ENCODE data around the gene KRTAP5-11. TPM values are rescaled to one million over a fixed set of nuclear protein-coding genes. Genes with fewer than 3 reads are reported as not detected.
"Not testable (repeated sequence)": the region's sequence is repeated elsewhere in the genome, so short reads cannot be mapped to it uniquely, and the experiment has no call there.

KRTAP5-11 gene
- total RNA-seq, 1 donor, result not detected

GRCh38 chr11:71613931-71614330 is 31.3 kb upstream of the KRTAP5-11 start:
- not testable (repeated sequence) for H3K27ac ChIP-seq (ENCODE audit: low read depth, low read length); H4K20me1 ChIP-seq (ENCODE audit: insufficient read depth, low read length); H3K79me2 ChIP-seq (ENCODE audit: insufficient read depth, low read length); H3K9me3 ChIP-seq (ENCODE audit: low read depth, low read length); DNase-seq (ENCODE audit: insufficient read length, low spot score, missing footprints); H2AFZ ChIP-seq (ENCODE audit: low read length); H3K36me3 ChIP-seq (ENCODE audit: insufficient read depth, low read length); H3K27me3 ChIP-seq (ENCODE audit: insufficient read depth, low read length); H3K4me2 ChIP-seq (ENCODE audit: insufficient read depth, low read length); H3K4me1 ChIP-seq (ENCODE audit: insufficient read depth, low read length); H3K4me3 ChIP-seq (ENCODE audit: insufficient read depth, low read length)

DNA sequence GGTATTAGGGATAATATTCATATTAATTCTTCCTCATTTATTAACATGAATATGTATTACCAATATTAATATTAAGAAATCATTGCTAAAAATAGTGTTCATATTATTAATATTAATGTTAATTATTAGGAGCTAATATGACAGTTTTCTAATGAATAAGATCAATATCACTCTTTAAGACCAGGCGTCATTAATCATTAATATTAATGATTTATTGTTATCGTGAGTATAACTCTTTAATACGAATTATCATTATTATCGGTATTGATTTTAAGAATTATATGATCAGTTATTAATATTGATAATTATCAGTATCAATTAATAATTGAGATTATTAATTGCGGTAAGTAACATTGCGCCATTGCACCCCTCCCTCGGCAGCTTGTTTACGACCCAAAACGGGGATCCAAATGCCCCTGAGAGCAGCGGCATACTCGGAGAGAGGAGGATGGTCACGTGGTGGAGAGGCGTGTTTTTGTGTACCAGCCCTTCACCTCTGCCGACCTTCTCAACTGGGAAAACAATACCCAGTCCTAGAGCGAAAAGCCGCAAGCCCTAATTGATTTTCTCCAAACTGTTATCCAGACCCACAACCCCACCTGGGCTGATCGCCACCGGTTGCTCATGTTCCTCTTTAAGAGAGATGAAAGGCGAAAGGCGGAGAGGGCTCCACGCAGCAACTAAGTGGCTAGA is 28.7 kb upstream of the KRTAP5-11 start:
- H2AFZ ChIP-seq (ENCODE audit: low read length); H3K36me3 ChIP-seq (ENCODE audit: insufficient read depth, low read length); H3K9me3 ChIP-seq (ENCODE audit: low read depth, low read length); H3K27me3 ChIP-seq (ENCODE audit: insufficient read depth, low read length); H3K4me3 ChIP-seq (ENCODE audit: insufficient read depth, low read length); H3K27ac ChIP-seq (ENCODE audit: low read depth, low read length); H4K20me1 ChIP-seq (ENCODE audit: insufficient read depth, low read length); H3K4me2 ChIP-seq (ENCODE audit: insufficient read depth, low read length); H3K4me1 ChIP-seq (ENCODE audit: insufficient read depth, low read length); DNase-seq (ENCODE audit: insufficient read length, low spot score, missing footprints); H3K79me2 ChIP-seq (ENCODE audit: insufficient read depth, low read length): not testable (repeated sequence)

DNA sequence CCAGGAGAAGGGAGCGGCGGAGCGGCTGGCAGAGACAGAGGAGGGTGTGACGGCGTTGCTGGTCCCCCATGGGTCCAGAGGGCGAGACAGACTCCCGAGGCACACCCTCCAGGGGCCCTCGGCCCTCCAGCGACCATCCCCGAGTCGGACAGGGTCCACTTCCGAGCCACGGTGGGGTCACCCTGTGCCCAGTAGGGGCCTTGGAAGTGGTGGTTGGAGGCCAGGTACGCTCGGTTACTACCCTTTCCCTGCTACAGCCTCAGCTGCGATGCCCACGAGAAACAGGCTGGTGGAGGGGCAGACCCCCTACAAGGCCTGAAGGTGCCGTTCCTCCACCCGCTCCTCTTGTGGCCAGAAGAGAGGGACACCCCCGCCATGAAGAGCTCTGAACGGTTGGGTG is 25.6 kb upstream of the KRTAP5-11 start:
- H3K36me3 ChIP-seq (ENCODE audit: insufficient read depth, low read length); H4K20me1 ChIP-seq (ENCODE audit: insufficient read depth, low read length); H3K4me2 ChIP-seq (ENCODE audit: insufficient read depth, low read length): not testable (repeated sequence)

DNA sequence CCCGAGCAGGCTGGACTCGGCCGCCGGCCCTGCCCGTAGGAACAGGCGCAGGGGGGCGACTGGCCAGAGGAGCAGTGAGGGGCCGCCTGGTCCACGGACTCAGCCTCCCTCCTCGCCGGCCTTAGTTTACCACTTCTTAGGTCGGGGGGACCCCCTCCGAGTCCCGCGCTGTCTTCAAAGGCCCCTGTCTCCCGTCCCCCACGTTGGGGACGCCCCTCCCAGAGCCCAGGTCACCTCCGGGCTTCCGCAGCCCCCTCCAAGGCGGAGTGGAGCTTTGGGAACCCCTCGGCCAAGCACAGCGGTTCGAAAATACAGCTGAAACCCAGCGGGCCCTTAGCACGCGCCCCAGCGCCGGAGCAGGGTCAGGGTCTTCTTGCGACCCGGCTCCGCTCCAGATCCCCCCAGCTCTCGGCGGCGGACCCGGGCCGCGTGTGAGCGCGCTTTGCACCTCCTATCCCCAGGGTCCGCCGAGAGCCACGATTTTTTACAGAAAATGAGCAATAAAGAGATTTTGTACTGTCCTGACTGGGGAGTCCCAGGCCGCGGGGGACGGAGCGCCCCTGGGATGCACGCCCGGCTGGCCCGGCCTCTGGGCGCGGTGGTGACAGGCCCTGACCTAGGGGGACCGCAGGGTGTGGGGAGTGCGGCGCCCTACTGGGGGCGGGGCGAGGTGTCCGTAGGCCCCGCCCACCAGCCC is 25.0 kb upstream of the KRTAP5-11 start:
- not testable (repeated sequence) for H3K79me2 ChIP-seq (ENCODE audit: insufficient read depth, low read length); H3K4me1 ChIP-seq (ENCODE audit: insufficient read depth, low read length); H3K27me3 ChIP-seq (ENCODE audit: insufficient read depth, low read length); H3K4me2 ChIP-seq (ENCODE audit: insufficient read depth, low read length); H4K20me1 ChIP-seq (ENCODE audit: insufficient read depth, low read length); H3K36me3 ChIP-seq (ENCODE audit: insufficient read depth, low read length); H3K4me3 ChIP-seq (ENCODE audit: insufficient read depth, low read length); H3K27ac ChIP-seq (ENCODE audit: low read depth, low read length); H2AFZ ChIP-seq (ENCODE audit: low read length); H3K9me3 ChIP-seq (ENCODE audit: low read depth, low read length)
- DNase-seq (ENCODE audit: insufficient read length, low spot score, missing footprints), result peak; percentile 58

More for the DNA sequence above, 25.6 kb upstream of the KRTAP5-11 start:
- H3K9me3 ChIP-seq (ENCODE audit: low read depth, low read length); H3K27me3 ChIP-seq (ENCODE audit: insufficient read depth, low read length); H2AFZ ChIP-seq (ENCODE audit: low read length); H3K27ac ChIP-seq (ENCODE audit: low read depth, low read length); H3K4me3 ChIP-seq (ENCODE audit: insufficient read depth, low read length); H3K4me1 ChIP-seq (ENCODE audit: insufficient read depth, low read length); H3K79me2 ChIP-seq (ENCODE audit: insufficient read depth, low read length); DNase-seq (ENCODE audit: insufficient read length, low spot score, missing footprints): not testable (repeated sequence)

- H3K9me3 ChIP-seq (ENCODE audit: low read depth, low read length); H3K4me3 ChIP-seq (ENCODE audit: insufficient read depth, low read length); H3K27ac ChIP-seq (ENCODE audit: low read depth, low read length); H4K20me1 ChIP-seq (ENCODE audit: insufficient read depth, low read length); H3K36me3 ChIP-seq (ENCODE audit: insufficient read depth, low read length); H3K79me2 ChIP-seq (ENCODE audit: insufficient read depth, low read length); H3K27me3 ChIP-seq (ENCODE audit: insufficient read depth, low read length); H3K4me2 ChIP-seq (ENCODE audit: insufficient read depth, low read length); H3K4me1 ChIP-seq (ENCODE audit: insufficient read depth, low read length); H2AFZ ChIP-seq (ENCODE audit: low read length): not testable (repeated sequence)
- peak; percentile 25 for DNase-seq (ENCODE audit: insufficient read length, low spot score, missing footprints)
Observed at GRCh38 chr11:71606853-71607519, 24.3 kb upstream of the KRTAP5-11 start.

DNA sequence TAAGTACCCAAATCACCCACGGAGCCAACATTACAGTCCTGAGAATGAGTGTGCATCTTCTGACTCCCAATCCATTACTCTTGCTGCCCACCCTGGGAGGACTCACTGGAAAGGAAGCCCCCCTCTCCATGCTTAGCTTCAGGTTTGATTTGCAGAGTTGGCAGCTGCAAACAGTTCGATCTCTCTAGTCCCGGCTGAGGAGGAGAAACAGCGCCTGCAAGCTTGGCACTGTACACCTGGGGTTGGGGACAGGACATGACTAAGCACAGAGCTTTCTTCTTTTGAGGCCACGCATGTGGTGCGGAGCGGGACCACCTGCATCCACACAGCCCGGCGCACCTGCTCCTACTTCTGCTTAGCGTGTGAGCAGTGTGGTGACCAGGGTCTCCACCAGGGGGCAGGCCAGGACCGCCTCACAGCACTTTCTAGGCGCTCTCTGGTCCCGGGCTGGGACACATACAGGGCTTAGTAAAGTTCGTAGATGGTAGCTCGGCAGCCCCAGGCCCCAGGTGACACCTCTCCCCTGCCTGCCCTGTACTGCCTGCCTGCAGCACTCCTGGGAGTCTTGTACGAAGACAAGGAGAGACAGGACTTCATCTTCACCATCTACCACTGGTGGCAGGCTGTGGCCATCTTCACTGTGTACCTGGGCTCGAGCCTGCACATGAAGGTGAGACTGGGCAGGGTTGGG is 22.3 kb upstream of the KRTAP5-11 start:
- not testable (repeated sequence) for H3K79me2 ChIP-seq (ENCODE audit: insufficient read depth, low read length); H3K27ac ChIP-seq (ENCODE audit: low read depth, low read length); H3K27me3 ChIP-seq (ENCODE audit: insufficient read depth, low read length); H3K36me3 ChIP-seq (ENCODE audit: insufficient read depth, low read length); H3K9me3 ChIP-seq (ENCODE audit: low read depth, low read length); H3K4me3 ChIP-seq (ENCODE audit: insufficient read depth, low read length); H3K4me2 ChIP-seq (ENCODE audit: insufficient read depth, low read length); H4K20me1 ChIP-seq (ENCODE audit: insufficient read depth, low read length); H3K4me1 ChIP-seq (ENCODE audit: insufficient read depth, low read length); H2AFZ ChIP-seq (ENCODE audit: low read length)
- TF ChIP-seq, protein P1, sequence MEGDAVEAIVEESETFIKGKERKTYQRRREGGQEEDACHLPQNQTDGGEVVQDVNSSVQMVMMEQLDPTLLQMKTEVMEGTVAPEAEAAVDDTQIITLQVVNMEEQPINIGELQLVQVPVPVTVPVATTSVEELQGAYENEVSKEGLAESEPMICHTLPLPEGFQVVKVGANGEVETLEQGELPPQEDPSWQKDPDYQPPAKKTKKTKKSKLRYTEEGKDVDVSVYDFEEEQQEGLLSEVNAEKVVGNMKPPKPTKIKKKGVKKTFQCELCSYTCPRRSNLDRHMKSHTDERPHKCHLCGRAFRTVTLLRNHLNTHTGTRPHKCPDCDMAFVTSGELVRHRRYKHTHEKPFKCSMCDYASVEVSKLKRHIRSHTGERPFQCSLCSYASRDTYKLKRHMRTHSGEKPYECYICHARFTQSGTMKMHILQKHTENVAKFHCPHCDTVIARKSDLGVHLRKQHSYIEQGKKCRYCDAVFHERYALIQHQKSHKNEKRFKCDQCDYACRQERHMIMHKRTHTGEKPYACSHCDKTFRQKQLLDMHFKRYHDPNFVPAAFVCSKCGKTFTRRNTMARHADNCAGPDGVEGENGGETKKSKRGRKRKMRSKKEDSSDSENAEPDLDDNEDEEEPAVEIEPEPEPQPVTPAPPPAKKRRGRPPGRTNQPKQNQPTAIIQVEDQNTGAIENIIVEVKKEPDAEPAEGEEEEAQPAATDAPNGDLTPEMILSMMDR (IDR thresholded peaks at IDR 0.05; ENCODE audit: extremely low read depth, low read depth, low read length), result peak; percentile 17
- peak; percentile 37 for DNase-seq (ENCODE audit: insufficient read length, low spot score, missing footprints)

GRCh38 chr11:71603221-71603620 is 20.5 kb upstream of the KRTAP5-11 start:
- H3K79me2 ChIP-seq (ENCODE audit: insufficient read depth, low read length); H3K9me3 ChIP-seq (ENCODE audit: low read depth, low read length); H3K4me2 ChIP-seq (ENCODE audit: insufficient read depth, low read length); H3K4me3 ChIP-seq (ENCODE audit: insufficient read depth, low read length); H3K36me3 ChIP-seq (ENCODE audit: insufficient read depth, low read length); H2AFZ ChIP-seq (ENCODE audit: low read length); H3K27ac ChIP-seq (ENCODE audit: low read depth, low read length); H3K27me3 ChIP-seq (ENCODE audit: insufficient read depth, low read length); H4K20me1 ChIP-seq (ENCODE audit: insufficient read depth, low read length); H3K4me1 ChIP-seq (ENCODE audit: insufficient read depth, low read length): not testable (repeated sequence)
- DNase-seq (ENCODE audit: insufficient read length, low spot score, missing footprints), result peak; percentile 31

DNA sequence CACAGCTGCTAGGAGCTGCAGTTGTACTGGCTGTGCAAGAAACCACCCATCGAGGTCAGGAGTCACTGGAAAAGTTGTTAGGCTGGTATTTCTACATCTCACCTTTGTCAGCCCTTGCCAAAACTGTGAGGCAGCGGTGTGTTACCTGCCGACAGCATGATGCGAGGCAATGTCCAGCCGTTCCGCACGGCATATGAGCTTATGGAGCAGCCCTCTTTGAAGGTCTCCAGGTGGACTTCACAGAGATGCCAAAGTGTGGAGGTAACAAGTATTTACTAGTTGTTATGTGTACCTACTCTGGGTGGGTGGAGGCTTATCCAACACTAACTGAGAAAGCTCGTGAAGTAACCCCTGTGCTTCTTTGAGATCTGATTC is 6.9 kb upstream of the KRTAP5-11 start:
- not testable (repeated sequence) for H3K4me3 ChIP-seq (ENCODE audit: insufficient read depth, low read length); H3K27me3 ChIP-seq (ENCODE audit: insufficient read depth, low read length); H3K27ac ChIP-seq (ENCODE audit: low read depth, low read length); DNase-seq (ENCODE audit: insufficient read length, low spot score, missing footprints); H2AFZ ChIP-seq (ENCODE audit: low read length); H3K9me3 ChIP-seq (ENCODE audit: low read depth, low read length); H3K4me1 ChIP-seq (ENCODE audit: insufficient read depth, low read length); H4K20me1 ChIP-seq (ENCODE audit: insufficient read depth, low read length); H3K79me2 ChIP-seq (ENCODE audit: insufficient read depth, low read length); H3K36me3 ChIP-seq (ENCODE audit: insufficient read depth, low read length); H3K4me2 ChIP-seq (ENCODE audit: insufficient read depth, low read length)
